Progenitor cell of endocrine pancreas (in vitro differentiated cells): ENCODE results near the gene SNAI1. TPM values are rescaled to one million over a fixed set of nuclear protein-coding genes. Genes with fewer than 3 reads are reported as not detected.
A peak's percentile ranks its signal among the peaks of the same experiment; 100 is the strongest.
"Not testable (repeated sequence)": the region's sequence is repeated elsewhere in the genome, so short reads cannot be mapped to it uniquely, and the experiment has no call there.

Experiments used
- DNase-seq: peaks from one replicate; pipeline ENCODE4 v3.0.0; 2021; ENCODE audit warnings: low spot score; ENCODE audit not compliant: unreplicated experiment
- H3K27ac Mint-ChIP-seq: 2 replicates; pipeline ENCODE4 v1.8.0; 2021; ENCODE audit warnings: mild to moderate bottlenecking, moderate library complexity, mixed read lengths
- H3K27me3 Mint-ChIP-seq: 2 replicates; pipeline ENCODE4 v1.8.0; 2021; ENCODE audit warnings: mixed read lengths
- H3K36me3 Mint-ChIP-seq: 2 replicates; pipeline ENCODE4 v1.8.0; 2022; ENCODE audit warnings: mixed read lengths; ENCODE audit not compliant: insufficient read depth
- H3K4me1 Mint-ChIP-seq: 2 replicates; pipeline ENCODE4 v1.8.0; 2021; ENCODE audit warnings: low read depth, mixed read lengths
- H3K4me3 Mint-ChIP-seq: 2 replicates; pipeline ENCODE4 v1.8.0; 2021; ENCODE audit warnings: low read depth, mild to moderate bottlenecking, moderate library complexity, mixed read lengths
- H3K9me3 Mint-ChIP-seq: 2 replicates; pipeline ENCODE4 v1.8.0; 2021; ENCODE audit warnings: low read depth, mixed read lengths
- total RNA-seq: library from RNA; stranded (reverse); gene quantifications from 2 replicates; pipeline ENCODE4 v1.2.1, GENCODE V29; 2021
- TF ChIP-seq, protein P1 (sequence below): fragments of 200-600 bp; sonication (generic); IDR thresholded peaks from one replicate; pipeline ENCODE4 v1.5.0; 2021; ENCODE audit warnings: antibody characterized with exemption, mild to moderate bottlenecking; ENCODE audit not compliant: unreplicated experiment

SNAI1 gene
- total RNA-seq, 1 donor from 2014 or later, result 1.7 TPM

DNA sequence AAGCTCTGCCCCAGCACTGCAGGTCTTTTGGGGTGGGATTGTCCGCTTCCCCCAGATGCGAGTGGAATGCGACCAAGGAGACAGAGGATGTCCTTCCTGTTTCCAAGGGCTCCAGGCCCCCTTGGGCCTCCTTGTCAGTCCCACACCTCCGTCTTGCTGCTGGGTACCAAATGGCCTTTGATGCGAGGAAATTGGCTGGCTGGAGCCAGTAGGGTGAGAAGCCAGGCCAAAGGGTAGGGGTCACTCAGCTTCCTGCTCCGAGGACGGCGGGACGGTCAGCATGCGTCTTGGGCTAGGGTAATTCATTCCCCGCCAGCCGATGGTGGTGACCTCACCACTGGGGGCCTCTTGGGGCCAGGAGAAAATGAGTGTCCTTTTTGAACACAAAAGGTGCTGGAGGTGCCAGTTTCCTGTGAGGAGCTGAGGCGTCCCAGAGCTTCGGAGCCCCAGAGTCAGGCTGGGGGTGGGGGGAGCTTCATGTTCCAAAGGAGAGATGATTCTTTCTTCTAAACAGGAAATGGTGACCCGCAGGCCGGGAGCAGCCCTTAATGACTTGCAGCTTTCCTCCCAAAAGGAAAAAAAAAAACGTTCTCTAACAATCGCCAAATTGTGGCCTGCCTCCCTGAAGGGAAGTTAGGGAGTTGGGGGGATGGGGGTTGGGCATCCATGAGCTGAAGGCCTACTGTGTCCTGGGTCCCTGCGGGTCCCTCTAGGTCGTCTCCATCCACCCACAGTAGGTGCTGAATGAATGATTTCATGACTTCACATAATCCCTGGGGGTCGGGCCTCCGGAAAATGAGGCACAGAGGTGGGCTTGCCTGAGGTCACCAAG, 6.7 kb downstream of the SNAI1 start:
- no peaks in the 10 kb centered on the region for H3K36me3 Mint-ChIP-seq
- peaks cover 6% of the 10 kb centered on the region for H3K4me1 Mint-ChIP-seq
- no peaks in the 10 kb centered on the region for H3K9me3 Mint-ChIP-seq
- H3K4me3 Mint-ChIP-seq, result no peak overlapping the region
- H3K27ac Mint-ChIP-seq, result peak overlapping the region; percentile 17
- peaks cover 12% of the 10 kb centered on the region for H3K27me3 Mint-ChIP-seq
- DNase-seq, result no peak
- TF ChIP-seq, protein P1, sequence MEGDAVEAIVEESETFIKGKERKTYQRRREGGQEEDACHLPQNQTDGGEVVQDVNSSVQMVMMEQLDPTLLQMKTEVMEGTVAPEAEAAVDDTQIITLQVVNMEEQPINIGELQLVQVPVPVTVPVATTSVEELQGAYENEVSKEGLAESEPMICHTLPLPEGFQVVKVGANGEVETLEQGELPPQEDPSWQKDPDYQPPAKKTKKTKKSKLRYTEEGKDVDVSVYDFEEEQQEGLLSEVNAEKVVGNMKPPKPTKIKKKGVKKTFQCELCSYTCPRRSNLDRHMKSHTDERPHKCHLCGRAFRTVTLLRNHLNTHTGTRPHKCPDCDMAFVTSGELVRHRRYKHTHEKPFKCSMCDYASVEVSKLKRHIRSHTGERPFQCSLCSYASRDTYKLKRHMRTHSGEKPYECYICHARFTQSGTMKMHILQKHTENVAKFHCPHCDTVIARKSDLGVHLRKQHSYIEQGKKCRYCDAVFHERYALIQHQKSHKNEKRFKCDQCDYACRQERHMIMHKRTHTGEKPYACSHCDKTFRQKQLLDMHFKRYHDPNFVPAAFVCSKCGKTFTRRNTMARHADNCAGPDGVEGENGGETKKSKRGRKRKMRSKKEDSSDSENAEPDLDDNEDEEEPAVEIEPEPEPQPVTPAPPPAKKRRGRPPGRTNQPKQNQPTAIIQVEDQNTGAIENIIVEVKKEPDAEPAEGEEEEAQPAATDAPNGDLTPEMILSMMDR, result no peak

DNA sequence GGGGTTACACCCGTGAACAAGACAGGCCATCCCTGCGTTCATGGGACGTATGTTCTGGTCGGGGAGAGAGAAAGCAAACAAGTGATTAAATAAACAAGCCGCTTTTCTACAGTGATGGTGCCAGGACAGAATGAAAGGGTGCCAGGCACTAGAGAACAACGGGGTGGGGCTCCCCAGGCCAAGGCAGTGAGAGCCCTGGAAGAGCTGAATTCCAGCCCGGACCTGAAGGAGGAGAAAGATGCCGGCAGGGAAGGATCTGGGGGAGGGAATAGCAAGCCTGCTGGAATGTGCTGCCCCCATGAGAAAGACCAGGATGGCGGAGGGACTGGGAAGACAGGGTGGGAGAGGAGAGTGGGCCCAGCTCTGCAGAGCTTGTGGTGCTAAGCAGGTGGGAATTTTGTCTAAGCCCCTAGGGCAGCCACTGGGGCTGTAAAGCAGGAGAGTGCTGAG, 7.5 kb downstream of the SNAI1 start:
- H3K9me3 Mint-ChIP-seq, result no peaks in the 10 kb centered on the region
- peaks cover 4% of the 10 kb centered on the region for H3K27me3 Mint-ChIP-seq
- no peak for DNase-seq
- H3K4me1 Mint-ChIP-seq, result peaks cover 6% of the 10 kb centered on the region
- no peak overlapping the region for H3K4me3 Mint-ChIP-seq
- TF ChIP-seq, protein P1, result no peak
- H3K36me3 Mint-ChIP-seq, result no peaks in the 10 kb centered on the region
- H3K27ac Mint-ChIP-seq, result peak overlapping the region; percentile 18

DNA sequence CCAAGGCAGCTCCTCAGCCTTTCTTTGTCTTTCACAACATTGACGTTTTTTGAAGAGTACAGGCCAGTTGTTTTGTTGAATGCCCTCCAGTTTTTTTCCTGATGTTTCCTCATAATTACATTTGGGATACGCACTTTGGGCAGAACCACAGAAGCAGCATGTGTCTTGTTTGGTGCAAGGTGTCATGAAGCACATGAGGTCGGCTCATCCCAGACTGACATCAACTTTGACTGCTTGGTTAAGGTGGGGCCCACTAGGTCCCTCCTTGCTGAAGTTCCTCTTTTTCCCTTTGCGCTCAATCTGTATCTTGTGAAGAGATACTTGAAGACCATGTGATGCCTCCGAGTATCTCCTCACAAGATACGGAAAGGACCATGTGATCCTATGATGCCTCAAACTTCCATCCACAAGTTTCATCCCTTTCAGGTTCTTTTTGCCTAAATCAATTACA, 10.5 kb downstream of the SNAI1 start:
- Mint-ChIP-seq H3K4me3 (no peak overlapping the region), H3K27me3 (peaks cover 7% of the 10 kb centered on the region), H3K27ac (no peak overlapping the region), H3K36me3 (no peaks in the 10 kb centered on the region), H3K9me3 (no peaks in the 10 kb centered on the region), H3K4me1 (peaks cover 6% of the 10 kb centered on the region)
- TF ChIP-seq, protein P1, result no peak
- DNase-seq, result no peak

DNA sequence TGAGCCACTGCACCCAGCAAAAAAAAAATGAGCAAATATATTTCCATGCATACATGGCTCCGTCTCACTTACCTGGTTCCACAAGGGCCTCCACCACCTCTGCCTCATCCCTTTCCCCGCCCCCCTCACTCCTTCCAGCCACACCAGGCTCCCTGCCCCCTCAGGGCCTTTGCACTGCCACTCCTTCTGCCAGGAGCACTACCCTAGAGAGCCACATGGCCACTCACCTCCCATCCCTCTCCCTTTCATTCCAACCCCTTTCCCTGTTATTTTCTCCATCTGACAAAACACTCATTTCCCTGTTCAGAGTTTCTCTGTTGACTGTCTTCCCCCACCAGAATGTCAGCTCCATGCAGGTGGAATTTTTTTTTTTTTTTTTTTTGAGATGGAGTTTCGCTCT, 12.8 kb downstream of the SNAI1 start:
- no peaks in the 10 kb centered on the region for H3K9me3 Mint-ChIP-seq
- no peak overlapping the region for H3K4me3 Mint-ChIP-seq
- no peak for DNase-seq
- H3K27ac Mint-ChIP-seq, result no peak overlapping the region
- H3K4me1 Mint-ChIP-seq, result peaks cover under 1% of the 10 kb centered on the region
- no peaks in the 10 kb centered on the region for H3K36me3 Mint-ChIP-seq
- TF ChIP-seq, protein P1, result no peak
- H3K27me3 Mint-ChIP-seq, result peaks cover 5% of the 10 kb centered on the region

DNA sequence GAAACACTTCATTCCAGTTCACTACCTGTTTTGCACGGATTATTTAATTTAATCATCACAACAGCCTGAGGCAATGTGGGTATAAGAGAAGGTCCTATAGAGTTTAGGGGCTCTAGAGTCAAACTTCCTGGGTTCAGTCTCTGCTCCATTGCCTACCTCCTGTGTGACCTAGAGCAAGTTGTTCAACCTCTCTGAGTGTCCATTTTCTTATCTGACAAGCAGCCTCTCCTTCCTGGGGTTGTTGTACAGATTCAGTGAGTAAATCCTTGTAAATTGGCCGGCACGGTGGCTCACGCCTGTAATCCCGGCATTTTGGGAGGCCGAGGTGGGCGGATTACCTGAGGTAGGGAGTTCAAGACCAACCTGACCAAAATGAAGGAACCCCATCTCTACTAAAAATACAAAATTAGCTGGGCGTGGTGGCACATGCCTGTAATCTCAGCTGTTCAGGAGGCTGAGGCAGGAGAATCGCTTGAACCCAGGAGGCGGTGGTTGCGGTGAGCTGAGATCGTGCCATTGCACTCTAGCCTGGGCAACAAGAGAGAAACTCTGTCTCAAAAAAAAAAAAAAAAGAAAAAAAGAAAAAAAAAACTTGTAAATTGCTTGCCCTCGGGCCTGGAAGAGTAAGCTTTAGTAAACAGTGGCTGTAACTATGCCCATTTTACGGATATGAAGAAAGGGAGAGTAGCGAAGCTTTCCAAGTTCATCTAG, 15.9 kb downstream of the SNAI1 start:
- H3K4me1 Mint-ChIP-seq, H3K9me3 Mint-ChIP-seq, H3K27me3 Mint-ChIP-seq, H3K36me3 Mint-ChIP-seq, DNase-seq, H3K4me3 Mint-ChIP-seq, H3K27ac Mint-ChIP-seq: not testable (repeated sequence)
